Measurements from ENCODE around the gene ZEB2. TPM values are rescaled to one million over a fixed set of nuclear protein-coding genes. Genes with fewer than 3 reads are reported as not detected.

Gene ZEB2
- total and polyA plus RNA-seq, 2 donors (not counting 3 experiments of a cell fraction or from before 2014, with no cell fraction given): 17.9 to 49.6 TPM

DNA sequence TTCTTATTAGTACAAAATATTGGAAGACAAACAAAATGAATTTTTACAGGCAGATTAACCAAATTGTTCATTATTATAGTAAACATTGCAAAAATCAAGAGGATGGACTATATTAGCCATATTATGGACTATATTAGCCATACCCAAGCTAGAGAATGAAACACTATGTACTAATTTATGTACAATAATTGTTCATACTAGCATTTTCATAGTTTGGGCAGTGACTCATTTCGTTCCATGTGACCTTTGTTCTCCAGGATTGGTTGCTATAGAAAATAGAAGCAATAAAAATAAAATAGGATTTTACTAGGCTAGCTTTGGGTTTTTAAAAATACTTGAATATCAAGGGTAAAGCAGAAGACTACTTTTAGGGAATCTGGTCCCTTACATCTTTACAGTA is 176.8 kb downstream of the ZEB2 start:
- Histone ChIP-seq H3K4me3 (replicated peaks in 1 of 3; ENCODE audit: insufficient read depth in 1 of 3, low read depth in 1 of 3, low read length in 3 of 3) (no peak overlapping the region), H3K79me2 (ENCODE audit: control insufficient read depth, insufficient read depth, low read length) (no peaks in the 10 kb centered on the region), H3K27ac (ENCODE audit: insufficient read depth, low read depth, low read length) (no peak overlapping the region), H3K36me3 (ENCODE audit: control insufficient read depth in 2 of 2, extremely low read depth in 1 of 2, insufficient read depth in 2 of 2, low read length in 2 of 2) (no peaks in the 10 kb centered on the region), H3K9ac (replicated peaks; ENCODE audit: extremely low read depth, insufficient read depth, low read length) (no peak overlapping the region), H3K4me2 (ENCODE audit: insufficient read depth, low read length) (no peak overlapping the region), H3K9me1 (replicated peaks; ENCODE audit: control insufficient read depth, extremely low read depth, insufficient read depth, low read length) (no peaks in the 10 kb centered on the region), H3K4me1 (ENCODE audit: control insufficient read depth, extremely low read depth, insufficient read depth, low read length) (peaks cover 10% of the 10 kb centered on the region), H3K9me3 (replicated peaks; ENCODE audit: control insufficient read depth, insufficient read depth, low read length) (no peaks in the 10 kb centered on the region), H2AFZ (ENCODE audit: low read depth, low read length) (no peak overlapping the region), H3K27me3 (ENCODE audit: control insufficient read depth in 2 of 2, insufficient read depth in 2 of 2, low read length in 2 of 2) (no peaks in the 10 kb centered on the region), H4K20me1 (replicated peaks; ENCODE audit: control insufficient read depth, extremely low read depth, insufficient read depth, low read length) (no peaks in the 10 kb centered on the region)
- no peak for TF ChIP-seq MYC (IDR thresholded peaks at IDR 0.05; ENCODE audit: low read depth, low read length)
- TF ChIP-seq FOS (IDR thresholded peaks at IDR 0.05; ENCODE audit: borderline replicate concordance, insufficient read depth, low read length): peak; percentile 36
- dilution Hi-C loops (cut with MboI; ENCODE audit: extremely low pct_ligation_motif_present, low sequenced_read_pairs): no loop called here
- no TSS peak for BruUV-seq (replicated peaks)
- ChIA-PET CTCF (interaction anchor here (0.6 kb wide), 1 partner anchor 14 kb away, joined by 4 read pairs; no protein-coding TSS in a partner anchor), POLR2A (no interaction called here)
- DNase-seq (ENCODE audit: low read depth, low spot score) (peak; percentile 40), FAIRE-seq (no peak)
- intact Hi-C loops (cut with micrococcal nuclease): no loop called here

GRCh38 chr2:144341538-144341937 is 178.4 kb downstream of the ZEB2 start:
- Histone ChIP-seq H2AFZ (ENCODE audit: low read depth, low read length) (peak overlapping the region; percentile 28), H3K9me3 (replicated peaks; ENCODE audit: control insufficient read depth, insufficient read depth, low read length) (no peaks in the 10 kb centered on the region), H3K36me3 (ENCODE audit: control insufficient read depth in 2 of 2, extremely low read depth in 1 of 2, insufficient read depth in 2 of 2, low read length in 2 of 2) (no peaks in the 10 kb centered on the region), H3K27ac (ENCODE audit: insufficient read depth, low read depth, low read length) (no peak overlapping the region), H3K27me3 (ENCODE audit: control insufficient read depth in 2 of 2, insufficient read depth in 2 of 2, low read length in 2 of 2) (no peaks in the 10 kb centered on the region), H3K4me3 (replicated peaks in 1 of 3; ENCODE audit: insufficient read depth in 1 of 3, low read depth in 1 of 3, low read length in 3 of 3) (no peak overlapping the region), H3K4me1 (ENCODE audit: control insufficient read depth, extremely low read depth, insufficient read depth, low read length) (peaks cover 10% of the 10 kb centered on the region), H3K9ac (replicated peaks; ENCODE audit: extremely low read depth, insufficient read depth, low read length) (no peak overlapping the region), H3K9me1 (replicated peaks; ENCODE audit: control insufficient read depth, extremely low read depth, insufficient read depth, low read length) (no peaks in the 10 kb centered on the region), H3K79me2 (ENCODE audit: control insufficient read depth, insufficient read depth, low read length) (no peaks in the 10 kb centered on the region), H3K4me2 (ENCODE audit: insufficient read depth, low read length) (no peak overlapping the region), H4K20me1 (replicated peaks; ENCODE audit: control insufficient read depth, extremely low read depth, insufficient read depth, low read length) (no peaks in the 10 kb centered on the region)
- TF ChIP-seq MAX (IDR thresholded peaks at IDR 0.05; ENCODE audit: insufficient read depth, insufficient read length): no peak
- TF ChIP-seq JUN (IDR thresholded peaks at IDR 0.05; ENCODE audit: borderline replicate concordance, insufficient read depth, insufficient read length, low read depth): no peak
- no peak for TF ChIP-seq POLR2AphosphoS5 (IDR thresholded peaks at IDR 0.05; ENCODE audit: insufficient read depth, low read depth, low read length)
- no peak for TF ChIP-seq CTCF (IDR thresholded peaks at IDR 0.05; ENCODE audit: extremely low read depth in 1 of 2, insufficient read depth in 1 of 2, low read depth in 1 of 2, low read length in 2 of 2)
- no peak for TF ChIP-seq MYC (IDR thresholded peaks at IDR 0.05; ENCODE audit: low read depth, low read length)
- no peak for TF ChIP-seq POLR2A (IDR thresholded peaks at IDR 0.05; ENCODE audit: low read depth, low read length)
- TF ChIP-seq EZH2 (IDR thresholded peaks at IDR 0.05; ENCODE audit: borderline replicate concordance, low read depth, low read length, severe bottlenecking): no peak
- TF ChIP-seq FOS (IDR thresholded peaks at IDR 0.05; ENCODE audit: borderline replicate concordance, insufficient read depth, low read length): no peak
- no TSS peak for BruUV-seq (replicated peaks)
- DNase-seq (ENCODE audit: low read depth, low spot score) (peak; percentile 12), FAIRE-seq (no peak)
- dilution Hi-C loops (cut with MboI; ENCODE audit: extremely low pct_ligation_motif_present, low sequenced_read_pairs): no loop called here
- POLR2A ChIA-PET: no interaction called here
- intact Hi-C loops (cut with micrococcal nuclease): no loop called here
- CTCF ChIA-PET: no interaction called here

Data from endothelial cell of umbilical vein (primary cell).